Calu3 (cell line): ENCODE results near the gene STAG1. TPM values are rescaled to one million over a fixed set of nuclear protein-coding genes. Genes with fewer than 3 reads are reported as not detected.

ENCODE experiments used
- BruUV-seq: library from RNA; stranded (reverse); fragments of 400-500 nt; replicated peaks from 2 replicates; lab custom pipeline; 2021; lab: Mats Ljungman, UMichigan
- CTCF ChIA-PET: fragments of 300-600 bp; sonication (Branson Sonifier 250); formaldehyde crosslinking; loops from one replicate; lab custom pipeline; 2022; ENCODE audit warnings: antibody characterized with exemption; lab: Charles Lee
- DNase-seq: peaks from one replicate; pipeline ENCODE4 v3.0.0; 2022
- H3K27ac Mint-ChIP-seq: one replicate; pipeline ENCODE4 v1.8.0; 2022; ENCODE audit warnings: mixed read lengths; ENCODE audit not compliant: unreplicated experiment
- H3K27me3 Mint-ChIP-seq: one replicate; pipeline ENCODE4 v1.8.0; 2022; ENCODE audit warnings: mixed read lengths; ENCODE audit not compliant: unreplicated experiment
- H3K36me3 Mint-ChIP-seq: one replicate; pipeline ENCODE4 v1.8.0; 2022; ENCODE audit warnings: mild to moderate bottlenecking, moderate library complexity, mixed read lengths; ENCODE audit not compliant: insufficient read depth, unreplicated experiment
- H3K4me1 Mint-ChIP-seq: one replicate; pipeline ENCODE4 v1.8.0; 2022; ENCODE audit warnings: mild to moderate bottlenecking, low read depth, mixed read lengths; ENCODE audit not compliant: unreplicated experiment
- H3K4me3 Mint-ChIP-seq: one replicate; pipeline ENCODE4 v1.8.0; 2022; ENCODE audit warnings: mild to moderate bottlenecking, low read depth, moderate library complexity, mixed read lengths; ENCODE audit not compliant: unreplicated experiment
- H3K9me3 Mint-ChIP-seq: one replicate; pipeline ENCODE4 v1.8.0; 2022; ENCODE audit warnings: low read depth, mixed read lengths; ENCODE audit not compliant: unreplicated experiment
- CTCF ChIP-seq: fragments of 200-600 bp; IDR thresholded peaks from one replicate; pipeline ENCODE4 v1.8.0; 2022; ENCODE audit warnings: antibody characterized with exemption; ENCODE audit not compliant: unreplicated experiment
- intact Hi-C: fragments of 100-400 bp; cut with micrococcal nuclease; formaldehyde crosslinking; loops from one replicate; pipeline ENCODE4 v1.10.0; 2022; ENCODE audit not compliant: unreplicated experiment
- total RNA-seq: library from RNA; stranded (reverse); gene quantifications from 2 replicates; pipeline ENCODE4 v1.2.3, GENCODE V29; 2022

Gene STAG1
- total RNA-seq, 1 experiment from 2014 or later: 39.3 TPM

- CTCF ChIA-PET: no interaction called here
- no TSS peak for BruUV-seq
Measured at GRCh38 chr3:136437043-136437442, 315.1 kb downstream of the STAG1 start.

GRCh38 chr3:136434429-136434828 lies 317.7 kb downstream of the STAG1 start:
- H3K36me3 Mint-ChIP-seq: no peaks in the 10 kb centered on the region
- H3K4me3 Mint-ChIP-seq: no peak overlapping the region
- H3K4me1 Mint-ChIP-seq: no peaks in the 10 kb centered on the region
- no peaks in the 10 kb centered on the region for H3K9me3 Mint-ChIP-seq
- no peaks in the 10 kb centered on the region for H3K27me3 Mint-ChIP-seq
- no peak overlapping the region for H3K27ac Mint-ChIP-seq
- no peak for DNase-seq
- CTCF ChIA-PET: no interaction called here
- no peak for TF ChIP-seq CTCF
- intact Hi-C loops: no loop called here
- BruUV-seq: no TSS peak

More at GRCh38 chr3:136437043-136437442, 315.1 kb downstream of the STAG1 start:
- no peak for DNase-seq
- Mint-ChIP-seq H3K27ac (no peak overlapping the region), H3K4me1 (no peaks in the 10 kb centered on the region), H3K9me3 (no peaks in the 10 kb centered on the region), H3K27me3 (no peaks in the 10 kb centered on the region), H3K36me3 (no peaks in the 10 kb centered on the region), H3K4me3 (no peak overlapping the region)
- intact Hi-C loops: no loop called here
- no peak for TF ChIP-seq CTCF

DNA sequence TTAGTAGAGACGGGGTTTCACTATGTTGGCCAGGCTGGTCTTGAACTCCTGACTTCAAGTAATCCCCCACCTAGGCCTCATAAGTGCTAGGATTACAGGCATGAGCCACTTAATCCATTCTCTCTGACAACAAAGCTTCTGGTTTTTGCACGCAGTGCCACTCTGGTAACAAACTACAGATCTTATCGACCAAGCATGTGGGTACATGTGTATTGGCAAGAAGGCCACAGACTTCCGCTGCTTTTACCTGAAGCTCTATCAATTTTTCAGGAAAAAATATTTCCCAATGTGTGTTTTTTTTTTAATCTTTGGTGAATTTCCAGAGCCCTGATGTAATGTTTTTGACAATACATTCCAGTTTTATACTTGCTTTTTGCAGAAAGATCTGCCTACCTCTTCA lies 319.5 kb downstream of the STAG1 start:
- Mint-ChIP-seq H3K4me1 (no peaks in the 10 kb centered on the region), H3K27ac (no peak overlapping the region), H3K27me3 (no peaks in the 10 kb centered on the region), H3K4me3 (no peak overlapping the region), H3K36me3 (no peaks in the 10 kb centered on the region), H3K9me3 (no peaks in the 10 kb centered on the region)
- CTCF ChIA-PET: interaction anchor here (0.9 kb wide), 1 partner anchor 320 kb away, joined by 3 read pairs; the partner anchor contains the start of gene STAG1
- intact Hi-C loops: no loop called here
- TF ChIP-seq CTCF: no peak
- BruUV-seq: no TSS peak
- DNase-seq: no peak

GRCh38 chr3:136428167-136428566 lies 324.0 kb downstream of the STAG1 start:
- intact Hi-C loops: no loop called here
- Mint-ChIP-seq H3K36me3 (no peaks in the 10 kb centered on the region), H3K27me3 (no peaks in the 10 kb centered on the region), H3K27ac (no peak overlapping the region), H3K9me3 (no peaks in the 10 kb centered on the region), H3K4me3 (no peak overlapping the region), H3K4me1 (no peaks in the 10 kb centered on the region)
- no peak for TF ChIP-seq CTCF
- CTCF ChIA-PET: no interaction called here
- no TSS peak for BruUV-seq
- no peak for DNase-seq
